ENCODE results near the gene WDR20.

- TF ChIP-seq, protein P1, sequence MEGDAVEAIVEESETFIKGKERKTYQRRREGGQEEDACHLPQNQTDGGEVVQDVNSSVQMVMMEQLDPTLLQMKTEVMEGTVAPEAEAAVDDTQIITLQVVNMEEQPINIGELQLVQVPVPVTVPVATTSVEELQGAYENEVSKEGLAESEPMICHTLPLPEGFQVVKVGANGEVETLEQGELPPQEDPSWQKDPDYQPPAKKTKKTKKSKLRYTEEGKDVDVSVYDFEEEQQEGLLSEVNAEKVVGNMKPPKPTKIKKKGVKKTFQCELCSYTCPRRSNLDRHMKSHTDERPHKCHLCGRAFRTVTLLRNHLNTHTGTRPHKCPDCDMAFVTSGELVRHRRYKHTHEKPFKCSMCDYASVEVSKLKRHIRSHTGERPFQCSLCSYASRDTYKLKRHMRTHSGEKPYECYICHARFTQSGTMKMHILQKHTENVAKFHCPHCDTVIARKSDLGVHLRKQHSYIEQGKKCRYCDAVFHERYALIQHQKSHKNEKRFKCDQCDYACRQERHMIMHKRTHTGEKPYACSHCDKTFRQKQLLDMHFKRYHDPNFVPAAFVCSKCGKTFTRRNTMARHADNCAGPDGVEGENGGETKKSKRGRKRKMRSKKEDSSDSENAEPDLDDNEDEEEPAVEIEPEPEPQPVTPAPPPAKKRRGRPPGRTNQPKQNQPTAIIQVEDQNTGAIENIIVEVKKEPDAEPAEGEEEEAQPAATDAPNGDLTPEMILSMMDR (IDR thresholded peaks at IDR 0.05), result no peak
- TF ChIP-seq EZH2 (IDR thresholded peaks at IDR 0.05; ENCODE audit: borderline replicate concordance, insufficient read depth, low read depth, low read length, poor library complexity, severe bottlenecking), result no peak
These were observed 42.5 kb downstream of the WDR20 start for GRCh38 chr14:102182190-102182589.
